CD1c-positive myeloid dendritic cell (primary cell): ENCODE measurements around the gene TSPAN9.

Experiments
- DNase-seq: peaks from one replicate; pipeline ENCODE4 v3.0.0-alpha.2; 2016; ENCODE audit errors: extremely low spot score

Gene TSPAN9

GRCh38 chr12:3313675-3314663 lies 236.8 kb downstream of the TSPAN9 start:
- DNase-seq: peak; percentile 6

- DNase-seq: no peak
Measured at GRCh38 chr12:3315201-3315661, 238.1 kb downstream of the TSPAN9 start.

DNA sequence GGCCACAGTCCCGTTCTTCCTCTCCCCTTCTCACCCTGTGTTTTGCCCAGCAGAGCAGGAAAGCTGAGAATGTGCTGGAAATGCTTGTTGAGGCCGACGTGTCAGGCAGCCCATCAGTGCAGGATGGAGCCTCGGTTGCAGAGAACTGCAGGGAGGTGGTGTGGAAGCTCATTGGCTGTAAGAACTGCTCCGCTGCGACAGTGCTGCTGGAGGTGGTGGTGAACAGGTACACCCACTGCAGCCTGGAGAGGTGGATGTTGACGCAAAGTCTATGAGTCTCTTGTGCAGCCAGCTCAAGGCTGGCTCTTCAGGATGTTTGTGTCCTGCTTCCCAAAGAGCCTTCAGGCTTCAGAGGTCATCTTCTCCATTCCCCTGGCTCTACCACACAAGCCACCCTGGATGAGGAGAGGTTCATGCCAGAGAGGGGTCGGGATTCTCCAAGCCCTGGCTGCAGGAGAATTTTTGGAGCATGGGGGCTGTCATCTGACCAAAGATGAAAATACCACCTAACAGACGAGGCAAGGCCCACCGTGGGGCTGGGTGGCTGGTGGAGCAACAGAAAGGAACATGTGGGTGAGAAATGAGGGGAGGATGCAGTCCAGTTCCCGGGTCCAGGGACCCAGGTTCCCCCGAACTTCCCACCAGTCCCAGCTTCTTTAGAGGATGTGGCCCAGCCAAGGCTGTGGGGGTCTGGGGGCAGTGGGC lies 239.7 kb downstream of the TSPAN9 start:
- DNase-seq: no peak

DNA sequence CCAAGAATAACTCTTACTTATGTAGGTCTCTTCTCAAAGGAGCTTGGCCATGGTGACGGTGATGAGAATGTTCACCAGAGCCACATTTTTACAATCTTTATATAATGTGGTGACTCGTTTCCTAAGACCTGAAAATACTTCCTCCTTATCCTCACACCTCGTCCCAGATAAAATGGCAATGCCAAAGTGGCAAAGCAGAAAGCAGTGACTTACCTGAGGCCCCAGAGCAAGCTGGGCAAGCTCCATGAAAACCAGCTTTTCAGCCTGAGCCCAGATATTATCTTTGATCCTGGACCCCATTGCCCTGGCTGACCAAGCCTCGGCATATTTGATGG lies 240.3 kb downstream of the TSPAN9 start:
- DNase-seq: no peak

GRCh38 chr12:3317841-3318501 lies 240.8 kb downstream of the TSPAN9 start:
- DNase-seq: no peak

- no peak for DNase-seq
Measured at GRCh38 chr12:3319723-3320492, 242.7 kb downstream of the TSPAN9 start.

GRCh38 chr12:3320881-3321509 lies 243.8 kb downstream of the TSPAN9 start:
- DNase-seq: no peak

- DNase-seq: no peak
Measured at GRCh38 chr12:3321881-3322280, 244.7 kb downstream of the TSPAN9 start.

DNA sequence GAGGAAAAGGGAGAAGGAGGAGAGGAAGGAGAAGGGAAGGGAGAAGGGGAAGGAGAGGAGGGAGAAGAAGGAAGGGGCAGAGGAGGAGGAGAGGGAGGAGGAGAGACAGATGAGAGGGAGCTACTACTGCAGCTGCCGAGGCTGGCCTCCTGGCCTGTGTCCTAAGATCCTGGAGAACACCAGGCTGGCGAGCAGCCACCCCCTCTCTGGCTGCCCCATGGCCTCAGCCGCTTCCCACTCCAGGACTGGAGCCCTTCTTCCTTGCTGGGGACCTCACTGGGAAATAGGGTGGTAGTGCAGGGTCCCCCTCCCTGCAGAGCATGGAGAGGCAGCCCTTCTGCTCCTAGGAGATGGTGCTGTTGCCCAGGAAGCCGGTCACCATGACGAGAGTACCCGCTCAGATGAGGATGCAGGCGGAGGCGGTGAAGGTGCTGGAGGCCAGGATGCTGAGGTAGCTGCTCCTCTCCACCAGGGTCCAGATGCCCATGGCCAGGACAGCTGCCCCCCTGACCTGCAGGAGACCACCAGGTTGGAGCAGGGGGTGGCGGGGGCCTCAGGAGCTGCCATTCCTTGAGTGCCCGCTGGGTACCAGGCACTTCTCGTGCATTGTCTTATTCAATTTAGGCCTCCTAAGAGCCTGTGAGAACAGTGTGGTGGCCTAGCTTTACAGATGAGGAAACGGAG lies 246.0 kb downstream of the TSPAN9 start:
- no peak for DNase-seq

DNA sequence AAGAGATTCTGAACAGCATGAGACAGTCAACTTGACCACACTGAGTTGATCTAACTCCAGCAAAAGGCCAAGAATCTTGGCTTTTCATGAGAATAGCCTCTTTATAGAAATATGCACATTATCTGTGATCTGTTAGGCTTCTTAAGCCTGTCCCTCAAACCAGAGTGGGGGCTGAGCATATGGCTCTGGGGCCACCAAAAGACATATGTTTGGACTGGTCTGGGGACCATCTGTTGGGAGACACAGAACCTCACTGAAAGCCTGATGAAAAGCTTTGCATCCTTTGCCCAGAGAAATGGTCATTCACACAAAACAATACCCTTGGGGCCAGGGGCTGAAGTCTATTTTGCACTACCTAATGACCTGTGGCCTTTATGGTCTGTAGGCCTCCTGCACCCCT lies 248.6 kb downstream of the TSPAN9 start:
- DNase-seq: no peak

GRCh38 chr12:3326156-3326849 lies 249.1 kb downstream of the TSPAN9 start:
- no peak for DNase-seq

GRCh38 chr12:3326850-3327780 lies 249.9 kb downstream of the TSPAN9 start:
- no peak for DNase-seq

DNA sequence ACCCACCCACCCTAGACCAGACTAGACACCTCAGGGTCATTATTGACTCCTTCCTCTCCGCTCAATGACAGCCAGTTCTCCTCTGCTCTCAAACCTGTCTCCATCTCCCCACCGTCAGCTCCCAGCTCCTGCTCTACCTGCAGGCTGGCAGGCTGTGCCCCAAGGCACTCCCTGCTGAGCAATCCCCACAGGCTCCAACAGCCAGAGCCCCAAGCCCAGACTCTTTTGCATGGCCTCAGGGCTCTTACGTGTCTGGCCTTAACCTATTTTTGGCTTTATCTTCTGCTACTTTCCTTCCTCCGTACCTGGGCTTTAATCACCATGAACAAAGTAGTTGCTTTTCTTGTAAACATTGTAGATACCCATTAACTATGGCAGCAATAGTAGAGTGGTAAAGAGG lies 250.9 kb downstream of the TSPAN9 start:
- DNase-seq: no peak

- DNase-seq: no peak
Measured at GRCh38 chr12:3328571-3328970, 251.4 kb downstream of the TSPAN9 start.

DNA sequence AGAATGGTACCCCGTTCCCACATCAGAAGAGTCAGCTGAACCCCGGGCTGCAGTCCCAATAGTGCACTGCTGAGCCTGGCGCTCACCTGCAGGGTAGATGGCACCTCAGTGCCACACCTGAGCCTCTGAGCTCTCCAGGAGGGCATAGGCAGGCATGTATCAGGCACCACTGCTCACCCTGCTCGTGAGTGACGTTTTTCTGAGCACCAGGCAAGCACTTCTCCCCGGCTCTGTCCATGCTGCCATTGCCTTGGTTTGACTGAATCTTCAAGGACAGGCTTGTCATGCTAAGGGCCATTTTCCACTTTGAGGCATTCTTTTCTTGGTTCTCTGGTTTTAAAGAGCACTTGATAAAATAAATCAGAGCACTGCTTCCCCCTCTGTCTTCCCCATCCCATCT lies 252.2 kb downstream of the TSPAN9 start:
- DNase-seq: no peak

- no peak for DNase-seq
Measured at GRCh38 chr12:3330976-3331510, 253.9 kb downstream of the TSPAN9 start.

- DNase-seq: no peak
Measured at GRCh38 chr12:3332188-3332587, 255.0 kb downstream of the TSPAN9 start.

DNA sequence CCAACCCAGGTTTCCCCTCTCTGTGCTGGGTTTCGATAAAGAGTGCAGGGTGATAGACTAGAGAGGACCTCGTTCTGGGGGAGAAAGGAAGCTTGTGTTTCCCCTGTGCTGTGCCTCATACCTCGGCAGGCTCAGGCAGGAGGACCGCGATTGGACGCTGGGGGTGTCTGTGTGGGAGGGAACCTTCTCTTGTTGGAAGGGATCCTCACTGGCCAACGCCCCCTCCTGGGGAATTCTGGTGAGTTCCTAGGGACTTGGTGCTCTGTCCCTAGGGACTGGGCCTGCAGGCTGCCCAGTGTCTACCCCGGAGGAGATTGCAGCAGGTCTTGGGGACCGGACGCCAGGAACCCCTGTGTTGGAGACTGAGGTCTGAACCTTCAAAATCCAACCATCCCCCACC lies 256.4 kb downstream of the TSPAN9 start:
- DNase-seq: no peak

- no peak for DNase-seq
Measured at GRCh38 chr12:3333991-3334391, 256.8 kb downstream of the TSPAN9 start.
